ENCODE results near the gene FASTK. TPM values are rescaled to one million over a fixed set of nuclear protein-coding genes. Genes with fewer than 3 reads are reported as not detected.

The FASTK gene
- polyA plus RNA-seq, 1 experiment, result 44.1 TPM

Other genes with a start within 250 kb of the FASTK start
- gene AOC1, start 228.3 kb downstream of the FASTK start, polyA plus RNA-seq (2011; rRNA removed), result not detected in 2 replicates
- 1.3 and 2.0 TPM in 2 replicates for gene KCNH2, start 102.5 kb downstream of the FASTK start, polyA plus RNA-seq (2011; rRNA removed)
- gene NOS3, start 89.8 kb downstream of the FASTK start, polyA plus RNA-seq (2011; rRNA removed), result 0.60 and 1.5 TPM in 2 replicates
- 0.02 and 0.06 TPM in 2 replicates for gene ATG9B, start 56.3 kb downstream of the FASTK start, polyA plus RNA-seq (2011; rRNA removed)
- gene ABCB8, start 52.4 kb downstream of the FASTK start, polyA plus RNA-seq (2011; rRNA removed), result 10.7 and 13.7 TPM in 2 replicates
- gene ASIC3, start 32.3 kb downstream of the FASTK start, polyA plus RNA-seq (2011; rRNA removed), result 0.07 and 0.11 TPM in 2 replicates
- 23.8 and 27.2 TPM in 2 replicates for gene CDK5, start 22.9 kb downstream of the FASTK start, polyA plus RNA-seq (2011; rRNA removed)
- gene SLC4A2, start 21.2 kb downstream of the FASTK start, polyA plus RNA-seq (2011; rRNA removed), result 40.5 and 41.0 TPM in 2 replicates
- gene TMUB1, start 2.7 kb upstream of the FASTK start, polyA plus RNA-seq (2011; rRNA removed), result 9.7 and 11.3 TPM in 2 replicates
- gene AGAP3, start 5.7 kb upstream of the FASTK start, polyA plus RNA-seq (2011; rRNA removed), result 41.6 and 44.6 TPM in 2 replicates
- not detected in 2 replicates for gene GBX1, start 86.9 kb upstream of the FASTK start, polyA plus RNA-seq (2011; rRNA removed)
- gene ASB10, start 106.4 kb upstream of the FASTK start, polyA plus RNA-seq (2011; rRNA removed), result not detected in 2 replicates
- gene H2BK1, start 129.7 kb upstream of the FASTK start, polyA plus RNA-seq (2011; rRNA removed), result not detected in 2 replicates
- gene ABCF2, start 146.4 kb upstream of the FASTK start, polyA plus RNA-seq (2011; rRNA removed), result 31.0 and 39.0 TPM in 2 replicates
- 32.9 and 42.2 TPM in 2 replicates for gene CHPF2, start 151.7 kb upstream of the FASTK start, polyA plus RNA-seq (2011; rRNA removed)
- 39.2 and 47.7 TPM in 2 replicates for gene SMARCD3, start 167.9 kb upstream of the FASTK start, polyA plus RNA-seq (2011; rRNA removed)